GM18867 (cell line): Measurements from ENCODE around the gene HOXD12.
A peak's percentile ranks its signal among the peaks of the same experiment; 100 is the strongest.

Experiments
- ATAC-seq: cut with Tn5 transposase; IDR thresholded peaks from one replicate; pipeline ENCODE4 v1.9.1; 2021; ENCODE audit warnings: mild to moderate bottlenecking, moderate library complexity; ENCODE audit not compliant: unreplicated experiment

HOXD12 gene

GRCh38 chr2:176105078-176105729, 5.6 kb downstream of the HOXD12 start:
- ATAC-seq, result no peak

GRCh38 chr2:176105730-176106580, 6.4 kb downstream of the HOXD12 start:
- ATAC-seq, result no peak

- ATAC-seq, result no peak
These were observed 7.3 kb downstream of the HOXD12 start, which contains the start of gene HOXD11 for GRCh38 chr2:176106581-176107539. Gene HOXD11, plus strand, starts transcription at chr2:176107280. Its CDS starts 76 bp downstream, at chr2:176107356.

GRCh38 chr2:176107731-176108181, 8.2 kb downstream of the HOXD12 start:
- ATAC-seq, result no peak

GRCh38 chr2:176109192-176109901, 9.8 kb downstream of the HOXD12 start:
- no peak for ATAC-seq

- ATAC-seq, result no peak
These were observed 10.4 kb downstream of the HOXD12 start for GRCh38 chr2:176109946-176110345.

DNA sequence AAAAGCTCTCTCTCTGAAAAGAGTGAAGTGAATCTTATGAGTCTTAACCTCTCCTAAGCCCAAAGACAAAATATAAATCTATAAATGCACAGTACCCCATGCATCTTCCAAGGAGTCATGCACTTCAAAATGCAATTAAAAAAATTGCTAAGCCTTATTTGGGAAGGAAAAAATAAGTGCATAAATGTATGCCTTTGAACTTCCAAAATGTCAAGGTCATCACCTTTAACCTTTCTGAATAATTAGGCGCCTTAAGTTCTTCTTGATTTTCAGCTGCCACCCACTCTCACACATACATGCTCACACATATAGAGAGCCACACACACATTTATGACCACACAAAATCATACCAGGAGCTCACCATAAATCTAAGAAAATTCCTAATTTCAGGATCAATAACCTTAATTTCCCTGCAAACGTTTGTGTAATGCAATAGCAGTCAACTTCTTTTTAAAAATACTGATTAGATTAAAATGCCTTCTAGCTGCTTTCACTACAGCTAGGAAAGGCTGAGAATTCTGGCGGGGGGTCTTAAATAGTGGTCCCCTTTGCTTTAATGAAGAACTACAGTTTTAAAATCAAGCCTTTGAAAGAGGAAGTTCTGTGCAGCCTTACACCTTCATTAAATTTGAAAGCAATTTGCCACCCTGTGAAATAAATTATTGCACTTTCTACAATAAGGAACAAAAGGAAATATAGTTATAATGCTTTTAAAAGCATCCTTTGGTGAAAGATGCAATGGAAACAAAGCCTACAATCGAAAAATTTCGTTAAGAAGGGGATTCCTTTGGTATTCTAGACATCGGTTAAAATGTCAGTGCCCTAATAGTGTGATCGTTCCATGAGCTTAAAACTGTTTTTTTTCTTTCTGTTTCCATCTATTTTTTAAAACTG, 11.1 kb downstream of the HOXD12 start:
- no peak for ATAC-seq

- peak; percentile 73 for ATAC-seq
These were observed 11.7 kb downstream of the HOXD12 start for GRCh38 chr2:176111309-176111663.

DNA sequence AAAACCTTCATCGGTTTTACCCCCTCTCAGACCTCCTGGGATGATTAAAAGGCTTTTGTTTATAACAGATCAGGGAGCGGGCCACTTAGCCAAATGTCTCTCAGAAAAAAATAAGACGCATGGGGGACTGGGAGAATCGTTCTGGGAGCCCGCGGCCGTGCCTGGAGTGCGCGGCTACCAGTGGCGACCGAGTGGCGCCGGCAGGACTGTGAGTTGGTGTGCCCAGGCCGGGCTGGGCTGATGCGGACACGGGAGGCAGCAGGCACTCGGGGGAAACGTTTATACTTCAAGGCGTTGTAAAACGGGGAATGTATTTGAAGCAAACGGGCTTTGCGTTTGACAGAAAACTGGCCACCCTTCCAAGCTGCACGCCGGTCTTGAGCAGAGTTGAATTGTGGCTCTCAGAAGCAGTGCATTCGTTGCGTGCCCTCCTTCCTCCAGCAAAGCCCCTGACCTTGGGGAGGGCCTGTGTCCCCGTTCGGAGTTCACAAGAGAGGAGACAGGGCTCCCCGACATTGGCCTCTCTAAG, 12.3 kb downstream of the HOXD12 start:
- ATAC-seq, result no peak

GRCh38 chr2:176112375-176113302, 13.0 kb downstream of the HOXD12 start:
- ATAC-seq, result no peak

DNA sequence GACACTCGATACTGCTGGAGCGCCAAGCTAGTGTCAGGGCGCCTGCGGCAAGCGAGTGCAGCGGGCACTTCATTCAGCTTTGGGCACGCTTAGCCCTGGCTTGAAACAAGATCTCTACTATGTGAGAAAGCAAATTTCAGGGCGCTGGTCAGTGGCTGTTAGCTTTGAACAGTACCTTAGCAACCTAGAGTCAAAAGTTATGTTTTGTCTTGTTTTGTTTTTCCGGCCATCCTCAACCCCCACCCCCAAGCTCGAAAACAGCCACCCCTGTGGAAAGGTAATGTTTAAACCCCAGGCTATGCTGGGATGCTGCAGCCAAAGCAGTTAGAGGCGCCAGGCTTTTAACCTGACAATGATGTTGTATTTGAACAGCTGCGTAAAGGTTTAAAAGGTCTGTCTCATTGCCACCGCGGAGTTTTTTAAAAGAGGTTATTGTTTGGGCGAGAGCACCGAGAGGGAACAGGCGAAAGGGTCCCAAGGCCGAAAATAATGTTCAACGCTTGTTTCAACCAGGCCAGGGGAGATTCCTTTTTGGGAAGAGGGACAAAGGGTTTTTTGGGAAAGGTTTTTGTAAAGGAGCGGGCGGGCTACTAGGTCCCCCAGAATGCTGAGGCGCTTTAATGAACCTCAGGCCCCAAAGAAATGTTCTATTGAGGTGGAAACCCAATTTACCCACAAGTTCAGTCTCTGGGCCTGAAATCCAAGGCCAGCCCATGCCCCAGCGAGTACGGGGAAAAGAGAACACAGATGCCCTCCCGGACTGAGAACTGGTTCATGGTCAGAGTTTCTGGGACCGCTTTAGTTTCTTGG, 14.7 kb downstream of the HOXD12 start:
- no peak for ATAC-seq

DNA sequence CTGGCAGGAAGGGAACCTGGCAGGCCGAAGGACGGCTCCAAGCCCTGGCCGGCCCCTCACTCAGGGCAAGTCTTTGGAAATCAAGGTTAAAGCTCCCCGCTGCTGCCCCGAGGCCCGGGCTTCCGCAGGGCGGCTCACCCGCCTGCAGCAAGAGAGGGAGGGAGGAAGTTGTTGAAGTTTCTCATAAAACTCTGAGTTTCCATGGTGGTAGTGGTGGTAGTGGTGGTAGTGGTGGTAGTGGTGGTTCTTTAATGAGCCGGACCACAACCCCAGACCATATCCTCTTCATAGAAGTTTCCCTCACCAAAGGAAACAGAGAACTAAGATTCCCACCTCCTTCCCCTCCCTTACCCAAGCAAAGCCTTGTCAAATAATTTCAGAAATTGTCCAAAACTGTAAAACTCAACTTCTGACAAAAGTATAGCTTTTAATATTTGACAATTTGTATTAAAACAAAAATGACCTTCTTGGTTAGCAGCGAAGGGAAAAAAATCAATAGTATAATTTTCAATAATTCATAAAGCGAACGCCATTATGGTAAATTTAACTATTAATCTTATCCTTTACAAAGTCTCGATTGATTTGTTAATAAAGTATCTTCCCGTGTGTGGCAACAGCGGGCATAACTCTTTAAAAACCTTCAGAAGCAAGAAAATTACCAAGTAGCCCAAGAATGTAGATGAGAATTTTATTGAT, 15.5 kb downstream of the HOXD12 start:
- ATAC-seq, result no peak

- no peak for ATAC-seq
These were observed 16.6 kb downstream of the HOXD12 start, which contains the start of gene HOXD10 for GRCh38 chr2:176115883-176116813. Gene HOXD10, plus strand, starts transcription at chr2:176116778. Its CDS starts 56 bp downstream, at chr2:176116834.

- no peak for ATAC-seq
These were observed 17.7 kb downstream of the HOXD12 start for GRCh38 chr2:176117162-176117822.

DNA sequence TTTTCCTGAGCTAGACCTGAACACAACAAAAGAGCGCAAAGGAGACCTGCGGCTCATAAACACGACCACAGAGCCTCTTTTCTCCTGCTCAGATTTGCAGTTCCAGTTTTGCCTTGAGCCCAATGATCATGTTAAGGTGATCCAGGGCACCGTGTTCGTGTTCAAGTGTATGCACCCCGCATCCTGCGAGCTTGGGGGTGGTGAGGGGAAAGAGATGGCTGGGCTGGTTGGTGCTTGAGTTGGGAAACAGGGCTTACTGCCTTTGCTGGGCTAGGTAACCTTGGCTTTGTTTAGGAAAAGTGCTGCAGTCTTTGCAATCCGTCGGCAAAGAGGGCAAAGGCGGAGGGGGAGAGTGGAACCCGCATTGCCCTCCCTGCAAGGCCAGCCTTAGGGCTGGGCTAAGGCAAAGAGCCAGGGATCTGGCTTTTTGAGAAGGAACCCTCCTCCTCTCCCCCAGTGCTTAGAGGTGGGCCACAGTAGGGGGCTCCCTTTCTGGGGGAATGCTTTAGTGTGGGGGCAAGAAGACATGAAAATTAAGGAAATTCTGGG, 18.3 kb downstream of the HOXD12 start:
- no peak for ATAC-seq
